Measurements from ENCODE around the gene TRPC4.

DNA sequence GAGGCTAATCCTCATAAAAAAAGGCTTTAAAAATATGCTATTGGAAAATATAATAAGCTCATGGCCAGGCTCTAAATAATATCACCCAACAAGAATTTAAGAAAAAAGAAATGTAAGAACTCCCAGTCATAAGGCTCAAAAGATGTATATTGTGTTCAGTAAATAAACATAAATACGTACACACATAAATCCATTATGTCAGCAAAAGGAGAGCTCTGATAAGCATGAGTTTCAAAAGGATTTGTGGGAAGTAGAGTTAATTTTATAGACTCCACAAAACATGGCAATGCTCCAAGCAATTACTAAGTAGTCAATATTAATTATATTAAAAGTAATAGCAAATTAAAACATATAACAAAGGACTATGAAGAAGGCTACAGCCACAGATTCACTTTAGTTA is 37.3 kb upstream of the TRPC4 start:
- no peak for TF ChIP-seq POLR2AphosphoS5 (IDR thresholded peaks at IDR 0.05)
- TF ChIP-seq EP300 (conservative IDR thresholded peaks at IDR 0.05; ENCODE audit: poor library complexity, severe bottlenecking), result no peak
- TF ChIP-seq CTCF (IDR thresholded peaks at IDR 0.05; ENCODE audit: poor library complexity, severe bottlenecking), result no peak
- TF ChIP-seq TAF1 (IDR thresholded peaks at IDR 0.05; ENCODE audit: low read depth), result no peak
- TF ChIP-seq EZH2 (IDR thresholded peaks at IDR 0.05; ENCODE audit: borderline replicate concordance, insufficient read depth, low read length, poor library complexity, severe bottlenecking), result no peak
- TF ChIP-seq MXI1 (conservative IDR thresholded peaks at IDR 0.05; ENCODE audit: poor library complexity, severe bottlenecking), result no peak
- TF ChIP-seq, protein P1, sequence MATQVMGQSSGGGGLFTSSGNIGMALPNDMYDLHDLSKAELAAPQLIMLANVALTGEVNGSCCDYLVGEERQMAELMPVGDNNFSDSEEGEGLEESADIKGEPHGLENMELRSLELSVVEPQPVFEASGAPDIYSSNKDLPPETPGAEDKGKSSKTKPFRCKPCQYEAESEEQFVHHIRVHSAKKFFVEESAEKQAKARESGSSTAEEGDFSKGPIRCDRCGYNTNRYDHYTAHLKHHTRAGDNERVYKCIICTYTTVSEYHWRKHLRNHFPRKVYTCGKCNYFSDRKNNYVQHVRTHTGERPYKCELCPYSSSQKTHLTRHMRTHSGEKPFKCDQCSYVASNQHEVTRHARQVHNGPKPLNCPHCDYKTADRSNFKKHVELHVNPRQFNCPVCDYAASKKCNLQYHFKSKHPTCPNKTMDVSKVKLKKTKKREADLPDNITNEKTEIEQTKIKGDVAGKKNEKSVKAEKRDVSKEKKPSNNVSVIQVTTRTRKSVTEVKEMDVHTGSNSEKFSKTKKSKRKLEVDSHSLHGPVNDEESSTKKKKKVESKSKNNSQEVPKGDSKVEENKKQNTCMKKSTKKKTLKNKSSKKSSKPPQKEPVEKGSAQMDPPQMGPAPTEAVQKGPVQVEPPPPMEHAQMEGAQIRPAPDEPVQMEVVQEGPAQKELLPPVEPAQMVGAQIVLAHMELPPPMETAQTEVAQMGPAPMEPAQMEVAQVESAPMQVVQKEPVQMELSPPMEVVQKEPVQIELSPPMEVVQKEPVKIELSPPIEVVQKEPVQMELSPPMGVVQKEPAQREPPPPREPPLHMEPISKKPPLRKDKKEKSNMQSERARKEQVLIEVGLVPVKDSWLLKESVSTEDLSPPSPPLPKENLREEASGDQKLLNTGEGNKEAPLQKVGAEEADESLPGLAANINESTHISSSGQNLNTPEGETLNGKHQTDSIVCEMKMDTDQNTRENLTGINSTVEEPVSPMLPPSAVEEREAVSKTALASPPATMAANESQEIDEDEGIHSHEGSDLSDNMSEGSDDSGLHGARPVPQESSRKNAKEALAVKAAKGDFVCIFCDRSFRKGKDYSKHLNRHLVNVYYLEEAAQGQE (IDR thresholded peaks at IDR 0.05; ENCODE audit: borderline replicate concordance), result no peak
